K562 treated with DMSO at 1 percent for 48 hours (cell line): ENCODE measurements around the gene THAP9. TPM values are rescaled to one million over a fixed set of nuclear protein-coding genes. Genes with fewer than 3 reads are reported as not detected.

ENCODE experiments used
- total RNA-seq: library from RNA; unstranded; fragments of 300-600 nt; gene quantifications from 2 replicates; pipeline ENCODE4 v1.2.3, GENCODE V29; 2022; ENCODE audit warnings: low replicate concordance; ENCODE audit errors: extremely low read depth

The THAP9 gene
- total RNA-seq: not detected in 2 replicates

DNA sequence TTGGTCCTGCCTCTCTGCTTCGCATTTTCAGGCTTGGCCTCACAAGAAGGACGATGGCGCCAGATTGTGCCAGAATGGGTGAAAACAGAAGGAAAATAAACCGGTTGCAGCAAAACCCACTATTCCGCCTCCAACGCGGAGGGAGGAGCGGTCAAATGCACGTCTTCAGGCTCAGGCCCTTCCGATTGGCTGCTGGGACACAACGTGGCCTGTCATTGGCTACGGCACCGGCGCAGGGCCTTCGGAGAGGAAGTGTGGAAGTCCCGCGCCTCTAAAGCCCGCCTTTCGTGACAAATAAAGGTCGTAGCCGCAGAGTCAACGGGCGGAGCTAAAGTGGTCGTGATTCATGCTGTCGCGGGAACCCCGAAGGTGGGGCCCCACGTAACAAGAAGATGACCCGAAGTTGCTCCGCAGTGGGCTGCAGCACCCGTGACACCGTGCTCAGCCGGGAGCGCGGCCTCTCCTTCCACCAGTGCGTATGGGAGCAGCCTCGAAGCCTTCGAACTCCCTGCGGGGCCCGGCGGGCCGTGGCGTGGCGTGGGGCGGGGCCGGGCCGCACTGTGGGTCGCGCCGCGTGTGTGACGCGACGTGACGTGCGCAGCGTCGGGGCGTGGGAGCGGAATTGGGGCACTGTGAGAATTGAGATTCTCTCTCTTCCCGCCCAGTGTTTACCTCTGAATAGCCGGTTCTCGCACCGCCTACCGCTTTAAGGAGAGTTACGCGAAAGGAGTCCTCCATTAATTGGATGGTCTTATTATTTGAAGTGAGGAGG is at the start of gene THAP9:
THAP9 (plus strand) TSS at position 325 of the 772 bp plus-strand sequence; CDS start at position 393, 68 bp downstream.

GRCh38 chr4:82890901-82891706 is 9.4 kb upstream of the THAP9 start, which contains the start of gene SEC31A:
Gene SEC31A (minus strand): TSS chr4:82891153. CDS start chr4:82881936, 9,217 bp downstream.

Other genes with a start within 250 kb of the THAP9 start
- not detected in 2 replicates for gene SCD5, start 101.9 kb upstream of the THAP9 start, total RNA-seq
- gene SEC31A, start 9.6 kb upstream of the THAP9 start, total RNA-seq: not detected in 2 replicates
- not detected in 2 replicates for gene LIN54, start 110.1 kb downstream of the THAP9 start, total RNA-seq
- not detected in 2 replicates for gene COPS4, start 134.4 kb downstream of the THAP9 start, total RNA-seq
- not detected in 2 replicates for gene PLAC8, start 214.0 kb downstream of the THAP9 start, total RNA-seq